Activated B cell treated with CpG ODN at 0.5 μM for 24 hours (primary cell): Measurements from ENCODE around the gene DPPA4. TPM values are rescaled to one million over a fixed set of nuclear protein-coding genes. Genes with fewer than 3 reads are reported as not detected.

Experiments used
- ATAC-seq: fragments of 200-7000 bp; cut with Tn5 transposase; one replicate; pipeline ENCODE4 v1.10.0; 2021; ENCODE audit warnings: low read depth, mild to moderate bottlenecking, moderate library complexity
- CTCF ChIA-PET: fragments of 350-600 bp; sonication (Branson Sonifier 250); formaldehyde crosslinking; loops from one replicate; lab custom pipeline; 2021; ENCODE audit warnings: antibody characterized with exemption; lab: Charles Lee
- POLR2A ChIA-PET: fragments of 350-600 bp; sonication (Branson Sonifier 250); formaldehyde crosslinking; loops from one replicate; lab custom pipeline; 2021; ENCODE audit warnings: antibody characterized with exemption; lab: Charles Lee
- DNase-seq: peaks from one replicate; pipeline ENCODE4 v3.0.0; 2022
- H3K27ac Mint-ChIP-seq: one replicate; pipeline ENCODE4 v1.8.0; 2020; ENCODE audit warnings: mixed read lengths
- H3K27me3 Mint-ChIP-seq: one replicate; pipeline ENCODE4 v1.8.0; 2021; ENCODE audit warnings: mixed read lengths
- H3K36me3 Mint-ChIP-seq: one replicate; pipeline ENCODE4 v1.8.0; 2021; ENCODE audit warnings: low read depth, mixed read lengths
- H3K4me1 Mint-ChIP-seq: one replicate; pipeline ENCODE4 v1.8.0; 2021; ENCODE audit warnings: mixed read lengths
- H3K4me3 Mint-ChIP-seq: one replicate; pipeline ENCODE4 v1.8.0; 2020; ENCODE audit warnings: mild to moderate bottlenecking, mixed read lengths
- H3K9me3 Mint-ChIP-seq: one replicate; pipeline ENCODE4 v1.8.0; 2020; ENCODE audit warnings: mixed read lengths
- intact Hi-C: fragments of 100-400 bp; cut with micrococcal nuclease; formaldehyde crosslinking; loops from one replicate; pipeline ENCODE4 v1.15.1; 2024
- total RNA-seq: library from RNA; stranded (reverse); gene quantifications from 2 replicates; pipeline ENCODE4 v1.2.3, GENCODE V29; 2022
- TF ChIP-seq, protein P1 (sequence below): fragments of 200-600 bp; IDR thresholded peaks from one replicate; pipeline ENCODE4 v1.8.0; 2022; ENCODE audit warnings: antibody characterized with exemption, mild to moderate bottlenecking

Gene DPPA4
- total RNA-seq, 1 donor from 2014 or later, result 5.0 TPM

DNA sequence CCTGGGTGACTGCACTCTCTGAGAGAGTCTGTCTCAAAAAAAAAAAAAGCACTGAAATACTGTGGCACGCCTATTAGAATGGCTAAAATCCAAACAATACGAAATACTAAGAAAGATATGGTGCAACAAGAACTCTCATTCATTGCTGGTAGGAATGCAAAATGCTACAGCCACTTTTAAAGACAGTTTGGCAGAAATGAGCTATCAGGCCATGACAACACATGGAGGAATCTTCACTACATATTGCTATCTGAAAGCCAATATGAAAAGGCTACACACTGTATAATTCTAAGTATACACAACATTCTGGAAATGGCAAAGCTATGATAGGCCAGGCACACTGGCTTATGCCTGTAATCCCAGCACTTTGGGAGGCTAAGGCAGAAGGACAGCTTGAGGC is 39.9 kb downstream of the DPPA4 start:
- ChIA-PET POLR2A (no interaction called here), CTCF (no interaction called here)
- intact Hi-C loops, result no loop called here
- no peak overlapping the region for H3K27ac Mint-ChIP-seq
- TF ChIP-seq, protein P1, sequence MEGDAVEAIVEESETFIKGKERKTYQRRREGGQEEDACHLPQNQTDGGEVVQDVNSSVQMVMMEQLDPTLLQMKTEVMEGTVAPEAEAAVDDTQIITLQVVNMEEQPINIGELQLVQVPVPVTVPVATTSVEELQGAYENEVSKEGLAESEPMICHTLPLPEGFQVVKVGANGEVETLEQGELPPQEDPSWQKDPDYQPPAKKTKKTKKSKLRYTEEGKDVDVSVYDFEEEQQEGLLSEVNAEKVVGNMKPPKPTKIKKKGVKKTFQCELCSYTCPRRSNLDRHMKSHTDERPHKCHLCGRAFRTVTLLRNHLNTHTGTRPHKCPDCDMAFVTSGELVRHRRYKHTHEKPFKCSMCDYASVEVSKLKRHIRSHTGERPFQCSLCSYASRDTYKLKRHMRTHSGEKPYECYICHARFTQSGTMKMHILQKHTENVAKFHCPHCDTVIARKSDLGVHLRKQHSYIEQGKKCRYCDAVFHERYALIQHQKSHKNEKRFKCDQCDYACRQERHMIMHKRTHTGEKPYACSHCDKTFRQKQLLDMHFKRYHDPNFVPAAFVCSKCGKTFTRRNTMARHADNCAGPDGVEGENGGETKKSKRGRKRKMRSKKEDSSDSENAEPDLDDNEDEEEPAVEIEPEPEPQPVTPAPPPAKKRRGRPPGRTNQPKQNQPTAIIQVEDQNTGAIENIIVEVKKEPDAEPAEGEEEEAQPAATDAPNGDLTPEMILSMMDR, result no peak
- DNase-seq (no peak), ATAC-seq (no peak)
- H3K36me3 Mint-ChIP-seq, result no peaks in the 10 kb centered on the region
- no peaks in the 10 kb centered on the region for H3K4me1 Mint-ChIP-seq
- H3K27me3 Mint-ChIP-seq, result no peaks in the 10 kb centered on the region
- H3K9me3 Mint-ChIP-seq, result no peaks in the 10 kb centered on the region
- no peak overlapping the region for H3K4me3 Mint-ChIP-seq

DNA sequence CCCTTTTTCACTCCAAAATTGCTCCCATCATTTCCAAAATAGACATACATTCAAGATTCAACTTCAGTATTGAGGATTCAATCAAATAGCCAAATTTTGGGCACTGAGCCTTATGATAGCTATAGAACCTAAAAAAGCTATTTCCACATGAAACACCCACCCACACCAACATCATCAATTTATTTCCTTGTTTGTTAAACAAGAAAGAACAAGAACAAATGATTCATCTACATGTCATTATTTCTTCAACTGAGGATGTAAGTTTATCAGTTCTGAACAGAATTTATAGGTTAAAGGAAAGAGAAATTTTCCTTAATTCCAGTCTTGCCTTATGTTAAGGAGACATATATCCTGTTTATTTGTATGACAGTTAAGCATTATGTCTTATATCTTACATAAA is 53.3 kb downstream of the DPPA4 start:
- H3K27ac Mint-ChIP-seq, result no peak overlapping the region
- H3K27me3 Mint-ChIP-seq, result no peaks in the 10 kb centered on the region
- intact Hi-C loops, result no loop called here
- H3K4me1 Mint-ChIP-seq, result no peaks in the 10 kb centered on the region
- no peak overlapping the region for H3K4me3 Mint-ChIP-seq
- no peaks in the 10 kb centered on the region for H3K9me3 Mint-ChIP-seq
- TF ChIP-seq, protein P1, result no peak
- no peaks in the 10 kb centered on the region for H3K36me3 Mint-ChIP-seq
- DNase-seq (no peak), ATAC-seq (no peak)
- ChIA-PET CTCF (no interaction called here), POLR2A (no interaction called here)

DNA sequence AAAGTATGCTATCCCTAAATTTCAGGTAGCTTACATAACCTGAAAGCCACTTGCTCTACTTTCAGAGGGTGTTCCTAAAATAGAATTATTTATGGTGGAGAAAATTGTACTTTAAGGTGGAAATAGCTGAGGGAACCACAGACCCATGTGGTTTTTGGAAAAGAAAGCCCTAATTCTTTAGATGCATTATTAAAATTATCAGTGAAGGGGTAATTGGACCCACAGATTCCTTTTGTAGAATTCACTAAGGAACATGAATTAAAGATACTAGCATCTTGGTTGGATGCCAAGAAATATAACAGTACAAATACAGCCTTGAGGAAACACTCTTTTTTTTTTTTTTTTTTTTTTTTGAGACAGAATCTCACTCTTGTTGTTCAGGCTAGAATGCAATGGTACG is 58.8 kb downstream of the DPPA4 start:
- Mint-ChIP-seq H3K27ac (no peak overlapping the region), H3K4me1 (no peaks in the 10 kb centered on the region), H3K4me3 (no peak overlapping the region), H3K36me3 (no peaks in the 10 kb centered on the region), H3K27me3 (no peaks in the 10 kb centered on the region), H3K9me3 (no peaks in the 10 kb centered on the region)
- DNase-seq, result no peak
- ChIA-PET CTCF (no interaction called here), POLR2A (no interaction called here)
- no peak for ATAC-seq
- intact Hi-C loops, result loop anchor here (5.0 kb wide), 1 partner anchor 1034 kb away; no protein-coding TSS in a partner anchor
- TF ChIP-seq, protein P1, result no peak

DNA sequence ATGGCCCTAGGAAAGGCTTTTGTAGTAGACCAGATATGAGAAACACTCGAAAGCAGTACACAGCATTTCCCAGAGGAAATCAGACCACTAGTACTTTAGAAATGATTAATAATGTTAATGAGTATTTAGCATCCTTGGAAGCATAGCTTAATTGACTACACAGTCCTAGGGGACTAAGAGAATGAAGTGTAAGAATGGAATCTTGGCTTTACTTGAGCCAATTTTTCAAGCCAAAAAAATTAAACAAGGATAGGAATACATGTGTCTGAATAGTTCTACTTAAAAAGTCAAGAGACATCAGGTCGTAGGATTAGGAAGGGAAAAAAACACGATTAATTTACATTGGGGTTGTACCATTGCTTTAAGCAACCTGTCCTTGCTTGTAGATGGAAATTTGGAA is 59.2 kb downstream of the DPPA4 start:
- CTCF ChIA-PET, result no interaction called here
- TF ChIP-seq, protein P1, result no peak
- no peak for DNase-seq
- intact Hi-C loops, result loop anchor here (5.0 kb wide), 1 partner anchor 1034 kb away; no protein-coding TSS in a partner anchor
- H3K27ac Mint-ChIP-seq, result no peak overlapping the region
- no peaks in the 10 kb centered on the region for H3K9me3 Mint-ChIP-seq
- no peaks in the 10 kb centered on the region for H3K36me3 Mint-ChIP-seq
- no peaks in the 10 kb centered on the region for H3K27me3 Mint-ChIP-seq
- POLR2A ChIA-PET, result no interaction called here
- H3K4me1 Mint-ChIP-seq, result no peaks in the 10 kb centered on the region
- no peak overlapping the region for H3K4me3 Mint-ChIP-seq
- no peak for ATAC-seq

Other genes starting within 250 kb of the DPPA4 start
- not detected in 2 replicates for gene MORC1, start 219.4 kb downstream of the DPPA4 start, total RNA-seq
- not detected in 2 replicates for gene C3orf85, start 200.8 kb downstream of the DPPA4 start, total RNA-seq
- not detected in 2 replicates for gene DPPA2, start 21.0 kb downstream of the DPPA4 start, total RNA-seq